Thoracic aorta endothelial cell (primary cell): ENCODE results near the gene CLDN2. TPM values are rescaled to one million over a fixed set of nuclear protein-coding genes. Genes with fewer than 3 reads are reported as not detected.

Experiments used
- total RNA-seq: library from RNA; depleted of rRNA; stranded (reverse); fragments of >200 nt; gene quantifications from 2 replicates; pipeline ENCODE4 v1.2.3, GENCODE V29; 2012

The CLDN2 gene
- total RNA-seq: not detected in 2 replicates

GRCh38 chrX:106919932-106920452 lies at the start of gene CLDN2:
Gene CLDN2 (plus strand): TSS chrX:106920402. CDS start chrX:106928229, 7,827 bp downstream.

GRCh38 chrX:106903291-106903824 lies 16.8 kb upstream of the CLDN2 start, which contains the start of gene RIPPLY1:
Gene RIPPLY1 (minus strand): TSS chrX:106903341. CDS start chrX:106903287, 54 bp downstream.

Other genes with a start within 250 kb of the CLDN2 start
- gene RNF128, start 193.7 kb upstream of the CLDN2 start, total RNA-seq: not detected in 2 replicates
- gene TBC1D8B, start 117.7 kb upstream of the CLDN2 start, total RNA-seq: 9.0 and 10.4 TPM in 2 replicates
- not detected in 2 replicates for gene RIPPLY1, start 17.1 kb upstream of the CLDN2 start, total RNA-seq
- gene MORC4, start 79.8 kb downstream of the CLDN2 start, total RNA-seq: 21.9 and 22.5 TPM in 2 replicates
- gene RBM41, start 198.4 kb downstream of the CLDN2 start, total RNA-seq: 21.0 and 24.1 TPM in 2 replicates